ENCODE measurements around the gene USP38.

Gene USP38

GRCh38 chr4:143247866-143248265 lies 63.1 kb downstream of the USP38 start:
- H3K4me3 ChIP-seq (ENCODE audit: low read length): no peak overlapping the region
- H3K27ac ChIP-seq (ENCODE audit: low read length): no peak overlapping the region
- no peaks in the 10 kb centered on the region for H3K9me3 ChIP-seq (ENCODE audit: control insufficient read depth, low read depth, low read length)
- H3K4me1 ChIP-seq (ENCODE audit: control insufficient read depth, low read depth, low read length): peaks cover 4% of the 10 kb centered on the region
- H3K27me3 ChIP-seq (ENCODE audit: control insufficient read depth, insufficient read depth, low read length): no peaks in the 10 kb centered on the region
- no peak overlapping the region for H3K9ac ChIP-seq (ENCODE audit: low read length)
- H3K36me3 ChIP-seq (ENCODE audit: control insufficient read depth, low read depth, low read length): no peaks in the 10 kb centered on the region

GRCh38 chr4:143248827-143249226 lies 64.1 kb downstream of the USP38 start:
- no peak overlapping the region for H3K9ac ChIP-seq (ENCODE audit: low read length)

GRCh38 chr4:143250617-143251016 lies 65.9 kb downstream of the USP38 start:
- Histone ChIP-seq H3K4me1 (ENCODE audit: control insufficient read depth, low read depth, low read length) (peaks cover 4% of the 10 kb centered on the region), H3K4me3 (ENCODE audit: low read length) (no peak overlapping the region), H3K9ac (ENCODE audit: low read length) (no peak overlapping the region), H3K36me3 (ENCODE audit: control insufficient read depth, low read depth, low read length) (no peaks in the 10 kb centered on the region), H3K9me3 (ENCODE audit: control insufficient read depth, low read depth, low read length) (no peaks in the 10 kb centered on the region), H3K27me3 (ENCODE audit: control insufficient read depth, insufficient read depth, low read length) (no peaks in the 10 kb centered on the region), H3K27ac (ENCODE audit: low read length) (no peak overlapping the region)

More at GRCh38 chr4:143248827-143249226, 64.1 kb downstream of the USP38 start:
- H3K9me3 ChIP-seq (ENCODE audit: control insufficient read depth, low read depth, low read length): no peaks in the 10 kb centered on the region
- no peaks in the 10 kb centered on the region for H3K36me3 ChIP-seq (ENCODE audit: control insufficient read depth, low read depth, low read length)
- H3K4me1 ChIP-seq (ENCODE audit: control insufficient read depth, low read depth, low read length): peaks cover 4% of the 10 kb centered on the region
- H3K27me3 ChIP-seq (ENCODE audit: control insufficient read depth, insufficient read depth, low read length): no peaks in the 10 kb centered on the region
- no peak overlapping the region for H3K4me3 ChIP-seq (ENCODE audit: low read length)
- H3K27ac ChIP-seq (ENCODE audit: low read length): no peak overlapping the region

GRCh38 chr4:143251348-143251747 lies 66.6 kb downstream of the USP38 start:
- no peaks in the 10 kb centered on the region for H3K9me3 ChIP-seq (ENCODE audit: control insufficient read depth, low read depth, low read length)
- no peak overlapping the region for H3K9ac ChIP-seq (ENCODE audit: low read length)
- no peak overlapping the region for H3K27ac ChIP-seq (ENCODE audit: low read length)
- no peak overlapping the region for H3K4me3 ChIP-seq (ENCODE audit: low read length)
- peaks cover 4% of the 10 kb centered on the region for H3K4me1 ChIP-seq (ENCODE audit: control insufficient read depth, low read depth, low read length)
- H3K36me3 ChIP-seq (ENCODE audit: control insufficient read depth, low read depth, low read length): no peaks in the 10 kb centered on the region
- no peaks in the 10 kb centered on the region for H3K27me3 ChIP-seq (ENCODE audit: control insufficient read depth, insufficient read depth, low read length)

GRCh38 chr4:143251779-143252178 lies 67.1 kb downstream of the USP38 start:
- H3K36me3 ChIP-seq (ENCODE audit: control insufficient read depth, low read depth, low read length): no peaks in the 10 kb centered on the region
- no peak overlapping the region for H3K27ac ChIP-seq (ENCODE audit: low read length)
- no peaks in the 10 kb centered on the region for H3K27me3 ChIP-seq (ENCODE audit: control insufficient read depth, insufficient read depth, low read length)
- H3K4me1 ChIP-seq (ENCODE audit: control insufficient read depth, low read depth, low read length): peaks cover 4% of the 10 kb centered on the region
- no peaks in the 10 kb centered on the region for H3K9me3 ChIP-seq (ENCODE audit: control insufficient read depth, low read depth, low read length)
- H3K9ac ChIP-seq (ENCODE audit: low read length): no peak overlapping the region
- no peak overlapping the region for H3K4me3 ChIP-seq (ENCODE audit: low read length)

- H3K27ac ChIP-seq (ENCODE audit: low read length): no peak overlapping the region
- no peak overlapping the region for H3K9ac ChIP-seq (ENCODE audit: low read length)
- H3K9me3 ChIP-seq (ENCODE audit: control insufficient read depth, low read depth, low read length): no peaks in the 10 kb centered on the region
- H3K4me3 ChIP-seq (ENCODE audit: low read length): no peak overlapping the region
- no peaks in the 10 kb centered on the region for H3K27me3 ChIP-seq (ENCODE audit: control insufficient read depth, insufficient read depth, low read length)
- peaks cover 4% of the 10 kb centered on the region for H3K4me1 ChIP-seq (ENCODE audit: control insufficient read depth, low read depth, low read length)
- no peaks in the 10 kb centered on the region for H3K36me3 ChIP-seq (ENCODE audit: control insufficient read depth, low read depth, low read length)
Measured at GRCh38 chr4:143252478-143252877, 67.8 kb downstream of the USP38 start.

GRCh38 chr4:143253166-143253565 lies 68.4 kb downstream of the USP38 start:
- no peak overlapping the region for H3K27ac ChIP-seq (ENCODE audit: low read length)
- no peak overlapping the region for H3K9ac ChIP-seq (ENCODE audit: low read length)
- H3K9me3 ChIP-seq (ENCODE audit: control insufficient read depth, low read depth, low read length): no peaks in the 10 kb centered on the region
- no peak overlapping the region for H3K4me3 ChIP-seq (ENCODE audit: low read length)
- H3K36me3 ChIP-seq (ENCODE audit: control insufficient read depth, low read depth, low read length): no peaks in the 10 kb centered on the region
- peaks cover 4% of the 10 kb centered on the region for H3K4me1 ChIP-seq (ENCODE audit: control insufficient read depth, low read depth, low read length)
- H3K27me3 ChIP-seq (ENCODE audit: control insufficient read depth, insufficient read depth, low read length): no peaks in the 10 kb centered on the region

GRCh38 chr4:143254491-143255226 lies 69.9 kb downstream of the USP38 start:
- Histone ChIP-seq H3K9ac (ENCODE audit: low read length) (no peak overlapping the region), H3K36me3 (ENCODE audit: control insufficient read depth, low read depth, low read length) (no peaks in the 10 kb centered on the region), H3K27me3 (ENCODE audit: control insufficient read depth, insufficient read depth, low read length) (no peaks in the 10 kb centered on the region), H3K27ac (ENCODE audit: low read length) (no peak overlapping the region), H3K9me3 (ENCODE audit: control insufficient read depth, low read depth, low read length) (no peaks in the 10 kb centered on the region), H3K4me1 (ENCODE audit: control insufficient read depth, low read depth, low read length) (peaks cover 4% of the 10 kb centered on the region), H3K4me3 (ENCODE audit: low read length) (no peak overlapping the region)

GRCh38 chr4:143256456-143256855 lies 71.7 kb downstream of the USP38 start:
- H3K27ac ChIP-seq (ENCODE audit: low read length): no peak overlapping the region
- no peak overlapping the region for H3K9ac ChIP-seq (ENCODE audit: low read length)
- no peaks in the 10 kb centered on the region for H3K4me1 ChIP-seq (ENCODE audit: control insufficient read depth, low read depth, low read length)
- H3K27me3 ChIP-seq (ENCODE audit: control insufficient read depth, insufficient read depth, low read length): no peaks in the 10 kb centered on the region
- H3K4me3 ChIP-seq (ENCODE audit: low read length): no peak overlapping the region
- no peaks in the 10 kb centered on the region for H3K36me3 ChIP-seq (ENCODE audit: control insufficient read depth, low read depth, low read length)
- H3K9me3 ChIP-seq (ENCODE audit: control insufficient read depth, low read depth, low read length): no peaks in the 10 kb centered on the region

- Histone ChIP-seq H3K9me3 (ENCODE audit: control insufficient read depth, low read depth, low read length) (no peaks in the 10 kb centered on the region), H3K27me3 (ENCODE audit: control insufficient read depth, insufficient read depth, low read length) (no peaks in the 10 kb centered on the region), H3K9ac (ENCODE audit: low read length) (no peak overlapping the region), H3K27ac (ENCODE audit: low read length) (no peak overlapping the region), H3K36me3 (ENCODE audit: control insufficient read depth, low read depth, low read length) (no peaks in the 10 kb centered on the region), H3K4me1 (ENCODE audit: control insufficient read depth, low read depth, low read length) (no peaks in the 10 kb centered on the region), H3K4me3 (ENCODE audit: low read length) (no peak overlapping the region)
Measured at GRCh38 chr4:143257356-143257755, 72.6 kb downstream of the USP38 start.

- no peak overlapping the region for H3K9ac ChIP-seq (ENCODE audit: low read length)
- no peaks in the 10 kb centered on the region for H3K36me3 ChIP-seq (ENCODE audit: control insufficient read depth, low read depth, low read length)
- H3K4me3 ChIP-seq (ENCODE audit: low read length): no peak overlapping the region
- H3K4me1 ChIP-seq (ENCODE audit: control insufficient read depth, low read depth, low read length): peaks cover 6% of the 10 kb centered on the region
- no peaks in the 10 kb centered on the region for H3K27me3 ChIP-seq (ENCODE audit: control insufficient read depth, insufficient read depth, low read length)
- H3K9me3 ChIP-seq (ENCODE audit: control insufficient read depth, low read depth, low read length): no peaks in the 10 kb centered on the region
- H3K27ac ChIP-seq (ENCODE audit: low read length): no peak overlapping the region
Measured at GRCh38 chr4:143260750-143261149, 76.0 kb downstream of the USP38 start.

GRCh38 chr4:143262838-143263237 lies 78.1 kb downstream of the USP38 start:
- peaks cover 7% of the 10 kb centered on the region for H3K9me3 ChIP-seq (ENCODE audit: control insufficient read depth, low read depth, low read length)
- H3K9ac ChIP-seq (ENCODE audit: low read length): no peak overlapping the region
- H3K27ac ChIP-seq (ENCODE audit: low read length): no peak overlapping the region
- H3K4me3 ChIP-seq (ENCODE audit: low read length): no peak overlapping the region
- H3K36me3 ChIP-seq (ENCODE audit: control insufficient read depth, low read depth, low read length): no peaks in the 10 kb centered on the region
- H3K4me1 ChIP-seq (ENCODE audit: control insufficient read depth, low read depth, low read length): peaks cover 6% of the 10 kb centered on the region
- H3K27me3 ChIP-seq (ENCODE audit: control insufficient read depth, insufficient read depth, low read length): no peaks in the 10 kb centered on the region
